Neural cell (in vitro differentiated cells): ENCODE results near the gene TM9SF2.

Source experiments
- CTCF ChIP-seq: fragments of 450-650 bp; IDR thresholded peaks from 2 replicates; pipeline ENCODE4 v1.5.1; 2014; ENCODE audit warnings: antibody characterized with exemption, mild to moderate bottlenecking, moderate library complexity; ENCODE audit not compliant: poor library complexity, severe bottlenecking
- EP300 ChIP-seq: fragments of 450-650 bp; conservative IDR thresholded peaks from 2 replicates; pipeline ENCODE4 v1.6.1; 2014; ENCODE audit warnings: antibody characterized with exemption, mild to moderate bottlenecking, moderate library complexity; ENCODE audit not compliant: poor library complexity, severe bottlenecking
- EZH2 ChIP-seq: fragments of 200-600, 300-800 bp; shearing (Covaris generic), sonication (generic); IDR thresholded peaks from 2 replicates; pipeline ENCODE4 v1.6.1; 2014; ENCODE audit warnings: antibody characterized with exemption, low read length, borderline replicate concordance, mild to moderate bottlenecking; ENCODE audit not compliant: insufficient read depth, poor library complexity, severe bottlenecking
- MXI1 ChIP-seq: fragments of 450-650 bp; conservative IDR thresholded peaks from 2 replicates; pipeline ENCODE4 v1.6.1; 2014; ENCODE audit warnings: antibody characterized with exemption, mild to moderate bottlenecking; ENCODE audit not compliant: poor library complexity, severe bottlenecking
- POLR2AphosphoS5 ChIP-seq: IDR thresholded peaks from 2 replicates; pipeline ENCODE4 v1.6.1; 2012
- RAD21 ChIP-seq: fragments of 450-650 bp; conservative IDR thresholded peaks from 2 replicates; pipeline ENCODE4 v1.6.1; 2014; ENCODE audit warnings: antibody characterized with exemption, mild to moderate bottlenecking, moderate library complexity
- REST ChIP-seq: IDR thresholded peaks from 2 replicates; pipeline ENCODE4 v1.6.1; 2012; ENCODE audit warnings: borderline replicate concordance
- SMC3 ChIP-seq: fragments of 450-650 bp; conservative IDR thresholded peaks from 2 replicates; pipeline ENCODE4 v1.6.1; 2014; ENCODE audit warnings: antibody characterized with exemption, mild to moderate bottlenecking, moderate library complexity; ENCODE audit not compliant: poor library complexity
- TAF1 ChIP-seq: IDR thresholded peaks from 2 replicates; pipeline ENCODE4 v1.6.1; 2012; ENCODE audit warnings: low read depth

GRCh38 chr13:99454518-99455183 lies 46.6 kb upstream of the TM9SF2 start:
- no peak for TF ChIP-seq POLR2AphosphoS5
- no peak for TF ChIP-seq CTCF
- TF ChIP-seq TAF1 = no peak
- no peak for TF ChIP-seq EZH2
- TF ChIP-seq EP300 = no peak
- TF ChIP-seq RAD21 = no peak
- no peak for TF ChIP-seq SMC3
- TF ChIP-seq REST = no peak
- no peak for TF ChIP-seq MXI1
